HG03575 (cell line): Measurements from ENCODE around the gene ZBTB8OS.
A peak's percentile ranks its signal among the peaks of the same experiment; 100 is the strongest.
"Not testable (repeated sequence)": the region's sequence is repeated elsewhere in the genome, so short reads cannot be mapped to it uniquely, and the experiment has no call there.

Experiments
- ATAC-seq: cut with Tn5 transposase; IDR thresholded peaks from one replicate; pipeline ENCODE4 v1.9.1; 2021; ENCODE audit not compliant: unreplicated experiment, insufficient number of reproducible peaks, low FRiP score; ENCODE audit errors: extremely low read depth

The ZBTB8OS gene

DNA sequence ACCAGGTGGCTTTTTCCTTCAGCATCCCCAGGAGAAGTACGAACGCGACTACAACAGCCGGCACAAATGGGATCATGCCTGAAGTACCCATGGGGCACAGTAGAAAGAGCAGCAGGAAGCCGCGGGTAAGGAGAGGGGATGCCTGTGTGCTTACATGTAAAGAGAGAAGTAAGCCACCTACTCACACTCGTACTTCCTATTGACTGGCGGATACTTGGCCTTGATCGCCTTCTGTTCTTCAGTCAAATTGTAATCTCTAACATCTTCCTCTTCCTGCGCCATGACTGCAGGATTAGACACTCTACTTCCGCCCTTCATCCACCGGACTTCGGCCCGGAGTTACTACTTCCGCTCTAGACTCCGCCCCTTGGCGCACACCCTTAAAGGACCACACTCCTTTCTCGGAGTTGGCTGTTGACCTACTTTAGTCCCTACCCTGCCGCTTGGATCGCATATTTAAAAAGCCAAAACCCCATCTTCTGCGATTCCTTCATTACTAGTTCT is at the start of gene ZBTB8OS:
Gene ZBTB8OS, minus strand, starts transcription at position 303 of the 504 bp plus-strand sequence. Its CDS starts 21 bp downstream, at position 282.
- peak; percentile 64 for ATAC-seq

DNA sequence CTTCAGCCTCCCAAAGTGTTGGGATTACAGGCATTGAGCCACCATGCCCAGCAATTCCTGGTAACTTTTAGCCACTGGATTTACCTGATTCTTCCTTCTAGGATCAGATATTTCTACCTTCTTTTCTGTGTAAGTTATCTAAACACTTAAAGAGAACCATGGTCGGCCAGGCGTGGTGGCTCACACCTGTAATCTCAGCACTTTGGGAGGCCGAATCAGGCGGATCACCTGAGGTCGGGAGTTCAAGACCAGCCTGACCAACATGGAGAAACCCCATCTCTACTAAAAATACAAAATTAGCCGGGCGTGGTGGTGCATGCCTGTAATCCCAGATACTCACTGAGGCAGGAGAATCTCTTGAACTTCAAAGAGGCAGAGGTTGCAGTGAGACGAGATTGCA is 46.6 kb upstream of the ZBTB8OS start:
- not testable (repeated sequence) for ATAC-seq

DNA sequence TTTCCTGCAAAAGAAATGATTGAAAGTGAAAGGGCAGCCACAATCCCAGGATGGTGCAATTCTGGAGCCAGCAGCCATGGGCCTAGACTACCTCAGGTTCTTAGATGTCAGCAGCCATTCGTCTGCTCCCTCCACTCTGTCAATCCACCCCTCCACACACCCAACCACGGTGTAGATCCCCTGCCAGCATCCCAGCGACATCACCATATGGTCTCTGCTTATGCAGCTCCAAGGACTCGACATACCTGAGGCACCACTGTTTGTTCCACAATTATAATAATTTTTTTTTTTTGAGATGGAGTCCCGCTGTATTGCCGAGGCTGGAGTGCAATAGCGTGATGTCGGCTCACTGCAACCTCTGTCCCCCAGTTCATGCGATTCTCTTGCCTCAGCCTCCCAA is 45.7 kb upstream of the ZBTB8OS start:
- no peak for ATAC-seq

DNA sequence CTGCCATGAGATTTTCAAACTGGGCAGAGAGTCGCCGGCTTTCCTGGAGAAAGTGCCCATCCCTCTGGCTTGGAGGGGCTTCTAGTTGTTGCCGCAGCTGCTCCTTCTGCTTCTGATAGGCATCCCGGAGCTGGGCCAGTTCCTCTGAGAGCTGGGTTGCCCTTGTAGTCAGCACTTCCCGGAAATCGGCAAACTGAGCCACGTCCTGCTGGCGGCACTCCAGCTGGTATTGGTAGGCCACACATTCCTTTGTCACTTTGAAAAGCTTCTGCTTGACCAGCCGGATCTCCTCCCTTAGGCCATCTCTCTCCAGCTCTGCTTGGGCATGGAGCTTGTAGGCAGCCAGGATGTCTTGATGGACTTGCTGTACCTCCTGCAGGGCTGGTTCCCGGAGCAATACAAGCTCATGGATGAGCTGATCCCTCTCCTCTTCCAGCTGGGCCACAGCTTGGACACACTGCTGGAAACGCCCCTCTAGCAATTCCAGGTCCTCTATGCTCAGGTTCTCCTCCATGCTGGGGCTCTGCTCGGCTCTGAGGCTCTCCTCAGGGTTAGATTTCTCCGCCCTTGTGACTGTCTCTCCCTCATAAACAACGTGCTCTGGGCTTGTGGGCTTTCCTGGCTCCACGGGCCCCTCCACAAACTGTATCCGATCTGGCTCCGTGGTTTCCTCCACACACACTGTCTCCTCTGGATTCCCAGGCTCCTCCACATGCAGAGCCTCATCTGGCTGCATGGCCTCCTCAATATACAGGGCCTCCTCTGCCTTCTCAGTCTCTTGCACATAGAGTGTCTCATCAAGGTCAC is 45.0 kb upstream of the ZBTB8OS start:
- no peak for ATAC-seq

DNA sequence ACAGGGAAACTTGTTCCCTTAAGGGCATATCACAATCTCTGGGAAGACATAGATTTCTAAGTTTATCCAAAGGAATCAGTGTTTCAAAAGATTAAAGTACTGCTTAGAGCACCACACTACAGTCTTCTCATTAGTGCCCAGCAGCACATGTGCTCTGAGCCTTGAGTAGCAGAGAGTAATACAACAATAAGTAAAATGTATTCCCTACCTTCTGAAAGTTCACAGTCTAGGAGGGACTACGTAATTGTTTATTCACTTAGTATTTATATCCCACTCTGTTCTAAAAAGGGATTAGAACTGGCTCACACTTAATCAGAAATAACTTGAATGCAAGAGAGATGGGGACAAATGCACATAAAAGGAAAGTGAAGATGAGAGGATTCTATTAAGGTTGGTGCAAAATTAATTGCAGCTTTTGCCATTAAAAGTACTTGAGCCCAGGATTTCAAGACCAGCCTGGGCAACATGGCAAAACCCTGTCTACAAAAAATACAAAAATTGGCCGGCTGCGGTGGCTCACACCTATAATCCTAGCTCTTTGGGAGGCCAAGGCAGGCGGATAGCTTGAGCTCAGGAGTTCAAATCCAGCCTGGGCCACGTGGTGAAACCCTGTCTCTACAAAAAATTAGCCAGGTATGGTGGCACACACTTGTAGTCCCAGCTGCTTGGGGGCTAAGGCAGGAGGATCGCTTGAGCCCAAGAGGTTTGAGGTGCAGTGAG is 43.3 kb upstream of the ZBTB8OS start:
- ATAC-seq, result no peak

DNA sequence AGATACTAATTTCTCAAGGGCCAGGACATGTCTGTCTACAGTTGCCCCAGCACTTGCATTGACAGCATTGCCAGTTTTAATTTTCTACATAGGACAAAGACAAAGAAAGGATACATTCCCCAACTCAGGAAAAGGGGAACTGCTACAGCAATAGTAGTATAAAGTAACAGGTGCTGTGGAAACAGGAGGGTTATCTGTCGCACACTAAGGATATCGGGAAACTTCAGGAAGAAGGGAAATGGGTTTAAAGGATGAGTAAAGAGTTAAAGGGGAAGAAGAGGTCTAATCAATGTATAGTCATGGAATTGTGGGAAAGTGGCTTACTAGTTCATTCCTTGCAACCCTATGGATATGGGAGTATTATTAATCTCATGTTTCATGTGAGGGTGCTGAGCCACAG is 36.0 kb upstream of the ZBTB8OS start:
- no peak for ATAC-seq

DNA sequence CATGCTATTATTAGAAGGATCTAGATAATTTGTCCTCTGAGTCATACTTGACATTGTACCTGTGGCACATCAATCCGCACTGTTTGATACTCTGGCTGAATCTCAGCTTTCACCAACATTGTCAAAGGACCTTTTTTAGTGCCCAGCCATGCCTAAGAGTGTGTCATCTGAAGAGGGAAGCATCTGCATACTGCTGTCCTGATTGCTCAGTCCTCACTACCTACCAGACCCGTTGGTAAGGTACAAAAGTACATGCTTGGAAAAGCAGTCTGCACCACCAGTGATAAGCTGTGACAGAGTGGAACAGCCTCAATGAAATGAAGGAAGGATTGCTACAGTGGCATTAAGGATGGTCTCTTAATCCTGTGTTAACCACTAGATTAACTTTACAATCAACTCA is 35.1 kb upstream of the ZBTB8OS start:
- ATAC-seq, result no peak

DNA sequence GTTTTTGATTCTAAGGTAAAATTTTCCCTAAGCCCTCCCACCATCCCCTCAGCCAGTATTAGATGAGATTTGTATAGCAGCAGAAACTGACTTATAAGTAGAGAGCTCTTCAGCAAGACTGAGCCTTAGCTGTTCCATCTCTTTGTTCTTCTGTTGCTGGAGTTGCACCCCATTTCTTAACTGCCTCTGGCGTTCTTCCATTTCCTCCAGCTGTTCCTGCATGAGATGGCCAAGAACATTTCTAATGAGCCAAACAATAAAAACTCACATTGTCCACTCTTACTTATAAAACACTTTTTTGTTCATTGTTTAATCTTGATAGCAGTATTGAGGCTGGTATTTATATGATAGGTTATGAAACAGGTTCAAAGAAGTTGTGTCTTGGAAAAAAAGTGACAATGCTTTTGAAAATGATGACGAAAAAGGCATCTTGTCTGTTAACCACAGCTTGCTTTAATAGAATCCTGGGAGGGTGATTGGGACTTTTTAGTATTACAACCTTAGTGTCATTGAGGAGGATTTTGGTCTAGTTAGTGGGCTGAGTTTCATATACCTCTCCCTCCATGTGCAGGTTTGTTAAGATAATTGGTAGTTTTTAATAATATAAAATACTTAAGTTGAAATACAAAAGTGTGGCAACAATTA is 33.9 kb upstream of the ZBTB8OS start:
- ATAC-seq, result no peak

DNA sequence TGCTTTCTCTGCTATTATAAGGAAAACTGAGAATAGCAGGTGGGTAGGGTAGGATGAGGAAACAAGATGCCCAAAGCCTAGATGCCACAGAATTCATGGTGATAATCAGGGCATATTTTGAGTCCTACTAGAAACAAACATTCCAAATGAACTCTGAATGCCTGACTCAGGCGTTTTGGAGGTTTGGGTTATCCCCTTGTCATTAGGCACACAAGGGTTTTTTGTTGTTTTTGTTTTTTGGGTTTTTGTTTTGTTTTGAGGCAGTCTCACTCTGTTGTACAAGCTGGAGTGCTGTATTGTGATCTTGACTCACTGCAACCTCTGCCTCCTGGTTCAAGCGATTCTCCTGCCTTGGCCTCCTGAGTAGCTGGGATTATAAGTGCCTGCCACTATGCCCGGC is 33.0 kb upstream of the ZBTB8OS start:
- no peak for ATAC-seq

DNA sequence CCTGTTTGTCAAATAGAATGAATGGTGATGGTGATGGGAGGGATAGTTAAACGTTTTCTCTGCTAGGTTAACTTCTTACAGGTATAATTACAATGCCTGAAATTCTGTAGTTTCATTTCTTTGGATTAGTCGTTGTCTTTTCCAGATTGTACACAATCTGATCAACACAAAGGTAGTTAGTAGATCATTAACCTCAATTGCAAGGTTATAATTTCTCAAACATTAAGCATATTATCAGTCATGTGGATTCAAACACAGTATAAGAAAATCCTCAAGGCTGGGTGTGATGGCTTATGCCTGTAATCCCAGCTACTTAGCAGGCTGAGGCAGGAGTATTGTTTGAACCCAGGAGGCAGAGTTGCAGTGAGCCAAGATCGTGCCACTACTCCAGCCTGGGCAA is 31.6 kb upstream of the ZBTB8OS start:
- no peak for ATAC-seq

DNA sequence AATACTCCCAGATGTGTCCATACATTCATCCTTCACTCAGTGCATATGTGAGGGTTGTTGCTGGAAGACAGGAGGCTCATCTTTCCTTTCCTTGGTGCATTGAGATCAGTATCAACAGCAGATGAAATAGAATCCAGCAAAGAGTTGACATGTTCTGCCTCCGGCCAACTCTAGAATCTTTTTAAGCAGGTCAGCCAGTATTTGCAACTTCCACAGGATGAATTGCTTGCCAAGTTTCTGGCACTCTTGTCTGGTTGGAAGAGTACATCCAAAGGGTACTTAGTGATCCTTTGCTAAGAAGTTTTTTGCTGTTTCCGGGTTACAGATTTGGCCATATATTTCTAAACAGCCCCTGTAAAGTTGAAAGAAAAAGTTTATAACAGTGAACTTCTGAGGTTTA is 31.2 kb upstream of the ZBTB8OS start:
- ATAC-seq, result no peak

DNA sequence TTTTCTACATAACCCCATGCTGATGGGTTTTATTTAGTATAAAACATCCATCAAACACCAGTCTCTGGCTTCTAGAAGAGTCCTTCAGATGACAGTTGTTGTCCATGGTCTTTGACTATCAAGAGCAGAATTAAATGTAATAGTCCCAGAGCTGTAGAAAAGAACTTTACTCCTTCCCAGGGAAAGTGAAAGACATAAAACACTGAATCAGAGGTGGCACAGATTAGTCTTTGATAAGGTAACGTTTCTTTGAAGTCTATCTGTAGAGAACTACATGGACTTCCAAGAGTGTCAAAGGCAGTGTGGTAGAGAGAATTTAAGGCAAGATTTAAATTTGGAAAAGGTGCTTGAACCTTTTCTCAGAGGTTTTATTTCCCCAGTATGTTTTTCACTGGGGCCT is 30.3 kb upstream of the ZBTB8OS start:
- no peak for ATAC-seq

DNA sequence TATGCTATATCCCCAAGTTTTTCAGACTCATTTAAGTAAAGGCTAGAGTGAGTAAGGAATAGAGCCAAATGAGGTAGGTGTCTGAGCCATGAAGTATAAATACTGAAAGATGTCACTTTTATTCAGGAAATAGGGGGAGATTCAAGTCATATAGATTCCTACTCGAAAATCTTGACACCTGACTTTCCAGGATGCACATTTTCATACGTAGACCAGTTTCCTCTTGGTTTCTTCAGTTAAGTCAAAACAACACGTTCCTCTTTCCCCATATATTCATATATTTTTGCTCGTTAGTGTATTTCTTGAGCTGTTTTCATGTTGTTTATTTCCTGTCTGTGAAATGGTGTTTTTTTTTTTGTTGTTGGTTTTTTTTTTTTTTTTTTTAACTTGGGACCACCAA is 29.6 kb upstream of the ZBTB8OS start:
- not testable (repeated sequence) for ATAC-seq

DNA sequence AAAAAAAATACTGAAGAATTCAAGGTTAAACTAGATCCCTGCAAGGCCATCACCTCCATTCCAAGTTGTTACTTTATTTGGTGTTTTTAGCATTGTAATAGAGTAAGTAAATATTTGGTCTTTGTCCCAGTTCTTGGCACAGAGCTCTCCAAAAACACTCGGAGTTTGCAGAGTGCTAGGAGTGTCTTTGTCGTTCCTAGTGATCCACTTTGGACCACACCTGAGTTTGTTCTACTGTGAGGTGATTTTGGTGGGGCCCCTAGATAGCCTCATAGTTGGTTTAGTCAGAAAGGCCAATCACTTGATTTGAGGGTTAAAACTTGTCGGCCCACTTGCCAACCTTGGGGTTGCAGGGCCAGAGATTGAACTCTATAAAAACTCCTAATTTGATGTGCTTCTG is 26.6 kb upstream of the ZBTB8OS start:
- no peak for ATAC-seq

DNA sequence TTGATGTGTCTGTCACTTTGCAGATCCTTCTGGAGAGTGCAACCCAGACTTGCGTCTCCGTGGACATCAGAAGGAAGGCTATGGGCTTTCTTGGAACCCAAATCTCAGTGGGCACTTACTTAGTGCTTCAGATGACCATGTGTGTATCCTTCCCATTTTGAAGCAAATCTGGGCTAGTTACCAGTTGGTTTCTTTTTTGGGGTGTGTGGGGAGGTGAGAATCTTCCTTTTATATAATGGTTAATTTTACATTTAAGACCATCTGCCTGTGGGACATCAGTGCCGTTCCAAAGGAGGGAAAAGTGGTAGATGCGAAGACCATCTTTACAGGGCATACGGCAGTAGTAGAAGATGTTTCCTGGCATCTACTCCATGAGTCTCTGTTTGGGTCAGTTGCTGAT is 18.4 kb upstream of the ZBTB8OS start:
- not testable (repeated sequence) for ATAC-seq

DNA sequence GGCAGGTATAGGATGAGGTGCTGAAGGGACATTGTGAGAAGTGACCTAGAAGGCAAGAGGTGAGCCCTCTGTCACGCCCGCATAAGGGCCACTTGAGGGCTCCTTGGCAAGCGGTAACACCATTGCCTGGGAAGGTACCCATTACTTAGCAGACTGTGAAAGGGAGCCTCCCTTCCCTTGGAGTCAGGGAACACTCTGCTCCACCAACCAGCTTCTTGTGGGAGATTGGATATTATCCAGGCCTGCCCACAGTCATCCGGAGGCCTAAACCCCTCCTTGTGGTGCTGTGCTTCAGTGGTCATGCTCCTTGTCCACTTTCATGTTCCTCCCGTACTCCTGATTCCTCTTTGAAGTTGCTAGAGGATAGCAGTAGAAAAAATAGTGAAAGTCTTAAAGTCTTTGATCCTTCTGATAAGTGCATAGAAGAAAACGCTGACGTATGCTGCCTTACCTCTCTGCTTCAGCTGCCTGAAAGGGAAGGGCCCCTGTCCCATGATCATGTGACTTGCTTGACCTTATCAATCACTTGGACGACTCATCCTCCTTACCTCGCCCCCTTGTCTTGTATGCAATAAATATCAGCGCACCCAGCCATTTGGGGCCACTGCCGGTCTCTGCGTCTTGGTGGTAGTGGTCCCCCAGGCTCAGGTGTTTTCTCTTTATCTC is 16.7 kb upstream of the ZBTB8OS start:
- no peak for ATAC-seq

DNA sequence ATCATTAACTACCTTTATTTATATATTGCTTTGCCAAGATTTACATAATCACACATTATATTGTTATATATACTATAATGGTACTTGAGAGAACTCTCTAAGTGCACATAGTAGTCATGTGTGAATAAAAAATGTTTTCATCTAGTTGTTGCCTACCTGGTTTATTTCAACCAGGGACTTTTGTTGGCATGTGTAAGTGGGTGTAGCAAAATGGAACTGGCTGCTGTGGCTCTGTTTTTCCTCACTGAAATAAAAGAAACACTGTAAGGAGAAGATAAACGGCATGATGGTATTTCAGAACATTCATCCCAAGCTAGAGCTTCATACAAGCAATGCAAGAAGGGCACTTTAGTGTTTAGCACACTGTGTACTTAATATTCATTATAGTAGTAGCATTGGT is 15.6 kb upstream of the ZBTB8OS start:
- no peak for ATAC-seq

DNA sequence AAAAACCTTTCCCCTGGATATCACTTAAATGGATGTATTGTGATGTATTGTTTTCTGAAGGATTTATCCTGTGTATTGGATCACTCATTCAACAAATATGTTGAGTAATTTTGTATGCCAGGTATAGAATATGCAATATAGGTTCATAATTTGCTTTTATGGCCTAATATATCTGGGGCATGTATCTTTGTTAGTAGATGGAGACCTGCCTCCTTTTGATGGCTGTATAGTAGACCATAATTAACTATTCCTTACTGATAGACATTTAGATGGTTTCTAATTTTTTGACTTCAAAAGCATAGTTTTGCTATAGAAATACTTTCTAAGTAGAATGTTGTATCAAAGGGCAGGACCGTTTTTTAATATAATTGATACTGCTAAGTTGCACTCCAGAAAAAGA is 9.2 kb upstream of the ZBTB8OS start:
- ATAC-seq, result no peak

DNA sequence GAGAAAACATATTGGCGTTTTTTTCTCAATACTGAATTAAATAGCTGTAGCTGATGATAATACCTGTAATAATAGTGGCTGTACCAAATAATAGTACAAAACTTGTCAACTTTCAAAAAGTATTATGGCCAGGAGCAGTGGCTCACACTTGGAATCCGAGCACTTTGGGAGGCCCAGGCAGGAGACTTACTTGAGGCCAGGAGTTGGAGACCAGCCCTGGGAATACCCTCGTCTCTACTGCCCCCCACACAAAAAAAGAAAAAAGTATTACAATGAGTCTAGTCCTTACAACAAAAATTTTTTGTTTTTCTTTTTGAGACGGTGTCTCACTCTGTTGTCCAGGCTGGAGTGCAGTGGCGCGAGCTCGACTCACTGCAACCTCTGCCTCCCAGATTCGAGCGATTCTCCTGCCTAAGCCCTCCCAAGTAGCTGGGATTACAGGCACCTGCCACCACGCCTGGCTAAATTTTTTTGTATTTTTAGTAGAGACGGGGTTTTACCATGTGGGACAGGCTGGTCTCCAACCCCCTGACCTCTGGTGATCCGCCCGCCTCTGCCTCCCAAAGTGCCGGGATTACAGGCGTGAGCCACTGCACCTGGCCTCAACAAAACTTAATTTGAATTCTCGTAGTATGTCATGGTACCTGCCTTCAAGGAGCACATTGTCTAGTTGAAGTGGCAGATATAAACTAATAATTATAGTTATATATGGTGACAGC is 2.1 kb upstream of the ZBTB8OS start:
- ATAC-seq, result no peak
